Measurements from ENCODE around the gene TRAF3IP3.

Gene TRAF3IP3

DNA sequence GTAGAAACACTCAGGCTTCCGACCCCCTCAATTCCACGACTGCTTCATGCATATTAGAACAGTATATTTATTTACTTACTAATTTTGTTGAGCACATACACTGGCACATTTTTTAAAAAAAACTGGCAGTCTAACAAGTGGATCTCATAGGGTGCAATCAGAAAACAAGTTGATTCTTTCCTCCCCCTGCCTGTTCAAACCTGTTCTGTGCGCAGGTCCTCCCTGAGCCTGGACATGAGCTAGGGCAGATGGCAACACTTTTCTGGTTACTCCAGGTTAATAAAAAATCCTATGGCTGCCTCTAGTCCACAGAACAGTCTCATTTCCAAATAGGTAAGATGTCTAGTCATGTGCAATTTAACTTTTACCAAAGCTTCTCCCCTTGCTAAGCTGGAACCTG lies 32.6 kb upstream of the TRAF3IP3 start:
- no peak overlapping the region for H2BK12ac ChIP-seq (ENCODE audit: low read length in 2 of 2)
- DNase-seq = no peak
- no peak overlapping the region for H2BK5ac ChIP-seq (ENCODE audit: low read depth, low read length, poor library complexity, severe bottlenecking)
- H2BK15ac ChIP-seq (ENCODE audit: low read depth, poor library complexity, severe bottlenecking) = no peak overlapping the region
- WGBS = 100% methylated on average over 1 of the region's 3 CpGs
- H3K9ac ChIP-seq (ENCODE audit: low read length) = peak overlapping the region; percentile 13
- H3K4me3 ChIP-seq (ENCODE audit: insufficient read depth in 1 of 2, low read depth in 1 of 2, low read length in 2 of 2) = no peak overlapping the region
- H3K27me3 ChIP-seq (ENCODE audit: control insufficient read depth in 1 of 2, insufficient read depth in 1 of 2, low read length in 2 of 2) = peaks cover 0 to 5% of the 10 kb centered on the region in 2 experiments
- no peak overlapping the region for H2BK120ac ChIP-seq (ENCODE audit: low read depth, low read length)
- no peak overlapping the region for H3K4me2 ChIP-seq (ENCODE audit: low read length, poor library complexity, severe bottlenecking)
- H4K8ac ChIP-seq (ENCODE audit: low read length) = no peak overlapping the region
- H3K27ac ChIP-seq (ENCODE audit: low read length, poor library complexity, severe bottlenecking) = no peak overlapping the region
- H3K23ac ChIP-seq (ENCODE audit: low read length in 2 of 2) = no peak overlapping the region
- no peak overlapping the region for H2AFZ ChIP-seq (ENCODE audit: low read depth, low read length)
- H3K36me3 ChIP-seq (ENCODE audit: control insufficient read depth in 1 of 2, insufficient read depth in 2 of 2, low read depth in 1 of 2, low read length in 2 of 2) = no peaks in the 10 kb centered on the region
- no peak overlapping the region for H4K91ac ChIP-seq (ENCODE audit: low read length)
- no peak overlapping the region for H3K18ac ChIP-seq (ENCODE audit: low read depth in 1 of 2, low read length in 2 of 2)
- H2AK5ac ChIP-seq (ENCODE audit: low read length, severe bottlenecking) = no peak overlapping the region
- H3K4me1 ChIP-seq (ENCODE audit: control insufficient read depth, insufficient read depth, low read depth, low read length) = no peaks in the 10 kb centered on the region
- no peak overlapping the region for H3K14ac ChIP-seq (ENCODE audit: low read length in 2 of 2)
- no peaks in the 10 kb centered on the region for H3K79me1 ChIP-seq (replicated peaks; ENCODE audit: low read length, poor library complexity, severe bottlenecking)
- no peak overlapping the region for H3K4ac ChIP-seq (ENCODE audit: low read depth in 1 of 2, low read length in 2 of 2)
- no peaks in the 10 kb centered on the region for H3K9me3 ChIP-seq (ENCODE audit: control insufficient read depth, low read length)

DNA sequence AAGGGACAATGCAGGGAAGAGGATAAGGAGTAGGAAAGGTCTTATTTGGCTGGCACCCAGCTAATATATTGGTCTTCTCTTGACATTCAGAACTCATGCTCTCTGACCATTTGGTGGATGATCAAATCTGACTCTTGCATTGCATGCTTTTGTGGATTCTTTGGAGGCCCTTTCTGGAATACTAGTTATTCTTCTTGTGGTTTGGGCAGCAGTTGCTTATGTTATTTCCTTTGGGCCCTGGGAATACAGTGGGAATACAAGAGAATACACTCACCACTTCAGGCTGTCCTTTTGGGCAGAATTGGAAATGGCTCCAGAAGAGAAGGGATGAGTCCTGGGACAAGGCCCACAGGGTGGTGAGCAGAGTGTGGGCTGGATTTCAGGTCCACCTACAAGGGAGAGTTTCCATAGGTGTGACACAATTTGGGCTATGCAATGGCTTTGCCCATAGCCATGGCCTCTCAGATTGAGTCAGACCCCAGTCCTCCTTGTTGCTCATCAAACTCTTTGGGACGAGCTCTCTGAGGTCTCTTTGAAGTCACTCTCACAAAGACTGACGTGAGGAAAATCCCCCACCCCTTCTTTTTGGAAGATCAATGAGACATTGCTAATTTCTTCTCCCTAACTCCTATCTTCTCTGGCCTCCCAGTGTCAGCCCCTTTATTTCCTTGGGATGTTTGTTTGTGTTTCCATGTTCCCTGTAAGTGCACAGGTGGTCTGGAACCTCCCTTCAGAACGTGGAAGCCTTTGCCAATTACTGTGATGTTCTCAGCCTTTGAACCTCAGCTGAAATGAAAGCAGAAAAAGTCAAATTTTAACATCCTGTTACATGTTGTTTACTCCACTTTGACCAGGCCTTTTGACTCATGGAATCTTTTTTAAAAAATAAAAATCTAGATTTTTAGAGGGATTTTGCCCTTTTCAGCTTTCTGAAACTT lies 31.8 kb upstream of the TRAF3IP3 start:
- H3K14ac ChIP-seq (ENCODE audit: low read length in 2 of 2) = no peak overlapping the region

DNA sequence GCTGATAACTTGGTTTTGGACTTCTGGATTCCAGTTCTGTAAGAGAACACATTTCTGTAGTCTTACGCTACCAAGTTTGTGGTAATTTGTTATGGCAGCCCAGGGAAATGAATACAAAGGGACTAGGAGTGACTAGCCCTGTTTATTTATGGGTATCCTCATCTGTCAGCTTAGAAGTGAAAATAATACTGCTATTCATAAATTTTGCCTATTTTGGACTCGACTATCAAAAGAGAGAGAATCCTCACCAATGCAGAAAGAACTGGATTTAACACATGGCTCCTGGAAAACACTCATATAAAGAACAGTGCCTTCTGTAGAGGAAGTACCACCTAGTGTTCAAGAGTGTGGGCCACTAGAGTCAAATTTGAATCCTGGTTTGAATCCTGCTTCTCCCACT lies 28.6 kb upstream of the TRAF3IP3 start:
- no peak overlapping the region for H3K9ac ChIP-seq (ENCODE audit: low read length)
- no peaks in the 10 kb centered on the region for H3K9me3 ChIP-seq (ENCODE audit: control insufficient read depth, low read length)
- no peaks in the 10 kb centered on the region for H3K36me3 ChIP-seq (ENCODE audit: control insufficient read depth in 1 of 2, insufficient read depth in 2 of 2, low read depth in 1 of 2, low read length in 2 of 2)
- DNase-seq = no peak
- 75% methylated on average over 2 of the region's 2 CpGs for WGBS
- no peak overlapping the region for H2BK120ac ChIP-seq (ENCODE audit: low read depth, low read length)
- H2BK15ac ChIP-seq (ENCODE audit: low read depth, poor library complexity, severe bottlenecking) = no peak overlapping the region
- H3K4me1 ChIP-seq (ENCODE audit: control insufficient read depth, insufficient read depth, low read depth, low read length) = no peaks in the 10 kb centered on the region
- no peak overlapping the region for H3K4me3 ChIP-seq (ENCODE audit: insufficient read depth in 1 of 2, low read depth in 1 of 2, low read length in 2 of 2)
- no peak overlapping the region for H2AK5ac ChIP-seq (ENCODE audit: low read length, severe bottlenecking)
- no peak overlapping the region for H3K14ac ChIP-seq (ENCODE audit: low read length in 2 of 2)
- no peaks in the 10 kb centered on the region for H3K27me3 ChIP-seq (ENCODE audit: control insufficient read depth in 1 of 2, insufficient read depth in 1 of 2, low read length in 2 of 2)
- H2AFZ ChIP-seq (ENCODE audit: low read depth, low read length) = no peak overlapping the region
- no peak overlapping the region for H3K23ac ChIP-seq (ENCODE audit: low read length in 2 of 2)
- no peaks in the 10 kb centered on the region for H3K79me1 ChIP-seq (replicated peaks; ENCODE audit: low read length, poor library complexity, severe bottlenecking)
- H4K91ac ChIP-seq (ENCODE audit: low read length) = no peak overlapping the region
- no peak overlapping the region for H3K4ac ChIP-seq (ENCODE audit: low read depth in 1 of 2, low read length in 2 of 2)
- H3K4me2 ChIP-seq (ENCODE audit: low read length, poor library complexity, severe bottlenecking) = no peak overlapping the region
- H3K27ac ChIP-seq (ENCODE audit: low read length, poor library complexity, severe bottlenecking) = no peak overlapping the region
- no peak overlapping the region for H3K18ac ChIP-seq (ENCODE audit: low read depth in 1 of 2, low read length in 2 of 2)
- no peak overlapping the region for H2BK12ac ChIP-seq (ENCODE audit: low read length in 2 of 2)
- H2BK5ac ChIP-seq (ENCODE audit: low read depth, low read length, poor library complexity, severe bottlenecking) = no peak overlapping the region
- no peak overlapping the region for H4K8ac ChIP-seq (ENCODE audit: low read length)

More for the DNA sequence above, 31.8 kb upstream of the TRAF3IP3 start:
- Histone ChIP-seq H4K91ac (ENCODE audit: low read length) (no peak overlapping the region), H3K36me3 (ENCODE audit: control insufficient read depth in 1 of 2, insufficient read depth in 2 of 2, low read depth in 1 of 2, low read length in 2 of 2) (no peaks in the 10 kb centered on the region), H3K4ac (ENCODE audit: low read depth in 1 of 2, low read length in 2 of 2) (no peak overlapping the region), H2AFZ (ENCODE audit: low read depth, low read length) (no peak overlapping the region), H2BK15ac (ENCODE audit: low read depth, poor library complexity, severe bottlenecking) (no peak overlapping the region), H2BK12ac (ENCODE audit: low read length in 2 of 2) (no peak overlapping the region), H2BK120ac (ENCODE audit: low read depth, low read length) (no peak overlapping the region), H3K9ac (ENCODE audit: low read length) (peak overlapping the region; percentile 13), H2BK5ac (ENCODE audit: low read depth, low read length, poor library complexity, severe bottlenecking) (no peak overlapping the region), H3K18ac (ENCODE audit: low read depth in 1 of 2, low read length in 2 of 2) (no peak overlapping the region), H3K4me2 (ENCODE audit: low read length, poor library complexity, severe bottlenecking) (no peak overlapping the region), H3K9me3 (ENCODE audit: control insufficient read depth, low read length) (no peaks in the 10 kb centered on the region), H2AK5ac (ENCODE audit: low read length, severe bottlenecking) (no peak overlapping the region), H3K79me1 (replicated peaks; ENCODE audit: low read length, poor library complexity, severe bottlenecking) (no peaks in the 10 kb centered on the region), H3K27me3 (ENCODE audit: control insufficient read depth in 1 of 2, insufficient read depth in 1 of 2, low read length in 2 of 2) (peaks cover 0 to 5% of the 10 kb centered on the region in 2 experiments), H3K23ac (ENCODE audit: low read length in 2 of 2) (no peak overlapping the region), H3K4me3 (ENCODE audit: insufficient read depth in 1 of 2, low read depth in 1 of 2, low read length in 2 of 2) (no peak overlapping the region), H3K27ac (ENCODE audit: low read length, poor library complexity, severe bottlenecking) (no peak overlapping the region), H3K4me1 (ENCODE audit: control insufficient read depth, insufficient read depth, low read depth, low read length) (no peaks in the 10 kb centered on the region), H4K8ac (ENCODE audit: low read length) (no peak overlapping the region)
- DNase-seq = no peak
- WGBS = 63% methylated on average over 3 of the region's 3 CpGs

DNA sequence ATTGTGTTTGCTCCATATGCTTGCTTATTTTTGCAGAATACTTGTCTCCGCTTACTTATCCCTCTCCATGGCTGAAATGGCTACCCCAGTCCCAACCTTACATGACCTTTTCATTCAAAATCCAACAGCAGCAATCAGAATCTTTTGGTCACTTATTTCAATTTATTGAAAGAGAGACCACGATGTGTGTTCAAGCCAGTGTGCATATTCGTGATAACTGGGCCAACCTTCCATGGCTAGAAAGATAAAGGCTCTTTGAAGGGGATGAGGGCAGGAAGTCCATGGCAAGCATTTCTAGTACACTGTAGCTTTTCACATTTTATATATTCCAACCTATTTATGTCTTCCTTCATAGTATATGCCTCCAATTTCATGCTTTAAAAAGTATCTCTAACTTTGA lies 28.1 kb upstream of the TRAF3IP3 start:
- 96% methylated on average over 3 of the region's 3 CpGs for WGBS
- Histone ChIP-seq H3K4me2 (ENCODE audit: low read length, poor library complexity, severe bottlenecking) (no peak overlapping the region), H3K4ac (ENCODE audit: low read depth in 1 of 2, low read length in 2 of 2) (no peak overlapping the region), H2BK12ac (ENCODE audit: low read length in 2 of 2) (no peak overlapping the region), H3K9me3 (ENCODE audit: control insufficient read depth, low read length) (no peaks in the 10 kb centered on the region), H4K8ac (ENCODE audit: low read length) (no peak overlapping the region), H3K18ac (ENCODE audit: low read depth in 1 of 2, low read length in 2 of 2) (no peak overlapping the region), H3K4me3 (ENCODE audit: insufficient read depth in 1 of 2, low read depth in 1 of 2, low read length in 2 of 2) (no peak overlapping the region), H4K91ac (ENCODE audit: low read length) (no peak overlapping the region), H3K9ac (ENCODE audit: low read length) (no peak overlapping the region), H3K36me3 (ENCODE audit: control insufficient read depth in 1 of 2, insufficient read depth in 2 of 2, low read depth in 1 of 2, low read length in 2 of 2) (no peaks in the 10 kb centered on the region), H2AK5ac (ENCODE audit: low read length, severe bottlenecking) (no peak overlapping the region), H2BK120ac (ENCODE audit: low read depth, low read length) (no peak overlapping the region), H3K23ac (ENCODE audit: low read length in 2 of 2) (no peak overlapping the region), H3K27ac (ENCODE audit: low read length, poor library complexity, severe bottlenecking) (no peak overlapping the region), H3K79me1 (replicated peaks; ENCODE audit: low read length, poor library complexity, severe bottlenecking) (no peaks in the 10 kb centered on the region), H2BK15ac (ENCODE audit: low read depth, poor library complexity, severe bottlenecking) (no peak overlapping the region), H3K27me3 (ENCODE audit: control insufficient read depth in 1 of 2, insufficient read depth in 1 of 2, low read length in 2 of 2) (no peaks in the 10 kb centered on the region), H3K4me1 (ENCODE audit: control insufficient read depth, insufficient read depth, low read depth, low read length) (no peaks in the 10 kb centered on the region), H2AFZ (ENCODE audit: low read depth, low read length) (no peak overlapping the region), H2BK5ac (ENCODE audit: low read depth, low read length, poor library complexity, severe bottlenecking) (no peak overlapping the region), H3K14ac (ENCODE audit: low read length in 2 of 2) (no peak overlapping the region)
- no peak for DNase-seq

All from mesenchymal stem cell (in vitro differentiated cells and primary cell).